A549 (cell line): ENCODE measurements around the gene TAS1R3. TPM values are rescaled to one million over a fixed set of nuclear protein-coding genes. Genes with fewer than 3 reads are reported as not detected.

Experiments
- ATAC-seq, 2 experiments: fragments of 200-7000 bp in 1 of 2; fragments of >200 bp in 1 of 2; cut with Nextera tagmentation in 1 of 2; cut with Tn5 transposase in 1 of 2; 3 replicates each; pipeline versions ENCODE4 v1.8.0 to v1.9.1; 2018 to 2020; ENCODE audit warnings: mild to moderate bottlenecking in 1 of 2, moderate library complexity in 1 of 2
- CTCF ChIA-PET: fragments of 300-600 bp; sonication (Branson Sonifier 250); formaldehyde crosslinking; extraction: SDS; loops from one replicate; lab custom pipeline; 2021; ENCODE audit warnings: antibody characterized with exemption, inconsistent platforms; lab: Yijun Ruan, JAX
- POLR2A ChIA-PET: fragments of 350-600 bp; formaldehyde crosslinking; extraction: SDS; loops from one replicate; lab custom pipeline; 2021; ENCODE audit warnings: antibody characterized with exemption, inconsistent platforms; lab: Yijun Ruan, JAX
- DNase-seq, 2 experiments: peaks; one replicate each; pipeline versions ENCODE4 v3.0.0 to v3.0.0-alpha.2; 2011 to 2016; ENCODE audit warnings: low read depth in 1 of 2, low spot score in 1 of 2
- FAIRE-seq: peaks from 2 replicates; lab custom pipeline; 2011; peaks lifted over from hg19 to GRCh38; lab: Jason Lieb, UNC
- H3K27ac ChIP-seq, 2 experiments: fragments of >200 bp; sonication (Bioruptor Twin); formaldehyde crosslinking; 3 replicates each; pipeline ENCODE4 v1.5.1; 2016 to 2017
- H3K4me1 ChIP-seq: fragments of >200 bp; sonication (Bioruptor Twin); formaldehyde crosslinking; 3 replicates; pipeline ENCODE4 v1.6.1; 2016
- H3K4me2 ChIP-seq: fragments of >200 bp; sonication (Bioruptor Twin); formaldehyde crosslinking; 3 replicates; pipeline ENCODE4 v1.6.1; 2016
- H3K4me3 ChIP-seq: fragments of >200 bp; sonication (Bioruptor Twin); formaldehyde crosslinking; 3 replicates; pipeline ENCODE4 v1.5.1; 2016
- H3K9me3 ChIP-seq: fragments of >200 bp; sonication (Bioruptor Twin); formaldehyde crosslinking; 3 replicates; pipeline ENCODE4 v1.6.1; 2016
- CBX2 ChIP-seq: fragments of 200-600 bp; sonication (generic); IDR thresholded peaks from 2 replicates; pipeline ENCODE4 v1.6.1; 2016; ENCODE audit warnings: low read depth, mild to moderate bottlenecking, borderline replicate concordance
- CEBPB ChIP-seq, 2 experiments: fragments of >200 bp in 1 of 2; sonication (Bioruptor Twin) in 1 of 2; formaldehyde crosslinking in 1 of 2; IDR thresholded peaks; 2 replicates each; pipeline ENCODE4 v1.6.1; 2012 to 2016
- CHD2 ChIP-seq: fragments of 150-350 bp; IDR thresholded peaks from 2 replicates; pipeline ENCODE4 v1.6.1; 2014; ENCODE audit warnings: low read length; ENCODE audit not compliant: partially characterized antibody
- CHD4 ChIP-seq: fragments of 200-600 bp; sonication (generic); IDR thresholded peaks from 2 replicates; pipeline ENCODE4 v1.6.1; 2016; ENCODE audit warnings: antibody characterized with exemption, mild to moderate bottlenecking, borderline replicate concordance
- FOXS1 ChIP-seq: fragments of 250-450 bp; sonication (Bioruptor Pico); IDR thresholded peaks from 2 replicates; pipeline ENCODE4 v1.5.0; 2020; ENCODE audit warnings: mild to moderate bottlenecking, moderate library complexity
- HEYL ChIP-seq: fragments of 250-450 bp; sonication (Bioruptor Pico); IDR thresholded peaks from 2 replicates; pipeline ENCODE4 v1.8.0; 2021; ENCODE audit warnings: mild to moderate bottlenecking, moderate library complexity
- HOXA7 ChIP-seq: fragments of 250-450 bp; sonication (Bioruptor Pico); IDR thresholded peaks from 2 replicates; pipeline ENCODE4 v1.5.0; 2020; ENCODE audit warnings: mild to moderate bottlenecking, moderate library complexity
- HOXB13 ChIP-seq: fragments of 250-450 bp; sonication (Bioruptor Pico); IDR thresholded peaks from 2 replicates; pipeline ENCODE4 v1.5.0; 2020; ENCODE audit warnings: low read depth, mild to moderate bottlenecking, moderate library complexity
- JUNB ChIP-seq: fragments of >200 bp; sonication (Bioruptor Twin); formaldehyde crosslinking; IDR thresholded peaks from 2 replicates; pipeline ENCODE4 v1.6.1; 2016
- KDM5A ChIP-seq: fragments of 200-600 bp; sonication (generic); IDR thresholded peaks from 2 replicates; pipeline ENCODE4 v1.6.1; 2016; ENCODE audit warnings: antibody characterized with exemption, mild to moderate bottlenecking
- MAZ ChIP-seq: fragments of 150-350 bp; IDR thresholded peaks from 2 replicates; pipeline ENCODE4 v1.6.1; 2014; ENCODE audit warnings: antibody characterized with exemption, low read depth, low read length, borderline replicate concordance
- NR3C1 ChIP-seq: fragments of >200 bp; sonication (Bioruptor Twin); formaldehyde crosslinking; IDR thresholded peaks from 3 replicates; pipeline ENCODE4 v1.6.1; 2017
- POLR2AphosphoS2 ChIP-seq: conservative IDR thresholded peaks from 2 replicates; pipeline ENCODE4 v1.6.1; 2012; ENCODE audit warnings: low read length, improper control_type of control experiment, inconsistent platforms
- RCOR1 ChIP-seq: fragments of 150-350 bp; IDR thresholded peaks from 2 replicates; pipeline ENCODE4 v1.6.1; 2014; ENCODE audit warnings: antibody characterized with exemption, low read length, low read depth
- SMC3 ChIP-seq: fragments of >200 bp; sonication (Bioruptor Twin); formaldehyde crosslinking; IDR thresholded peaks from 3 replicates; pipeline ENCODE4 v1.6.1; 2018; ENCODE audit warnings: inconsistent platforms
- TFCP2L1 ChIP-seq: fragments of 250-450 bp; sonication (Bioruptor Pico); IDR thresholded peaks from 2 replicates; pipeline ENCODE4 v1.5.0; 2021; ENCODE audit warnings: mild to moderate bottlenecking
- TP53 ChIP-seq: fragments of 250-450 bp; sonication (Bioruptor Pico); IDR thresholded peaks from 2 replicates; pipeline ENCODE4 v1.5.0; 2021; ENCODE audit warnings: mild to moderate bottlenecking, moderate library complexity
- ZC3H11A ChIP-seq: fragments of 450-650 bp; IDR thresholded peaks from 2 replicates; pipeline ENCODE4 v1.6.1; 2014; ENCODE audit warnings: antibody characterized with exemption, mild to moderate bottlenecking
- ZFP36 ChIP-seq: fragments of 450-650 bp; IDR thresholded peaks from 2 replicates; pipeline ENCODE4 v1.6.1; 2014; ENCODE audit warnings: borderline replicate concordance; ENCODE audit not compliant: partially characterized antibody
- ZNF302 ChIP-seq: fragments of 250-450 bp; sonication (Bioruptor Pico); IDR thresholded peaks from 2 replicates; pipeline ENCODE4 v1.9.0; 2021; ENCODE audit warnings: inconsistent platforms, mild to moderate bottlenecking, moderate library complexity
- WGBS: methylation state at CpG from one replicate; pipeline ENCODE4 v1.1.6; 2017; ENCODE audit errors: missing lambda C conversion rate; 5-methylcytosine and 5-hydroxymethylcytosine counted together
- polyA plus RNA-seq, 4 experiments: library from polyadenylated mRNA; depleted of rRNA in 3 of 4; stranded (reverse); fragments of >200 nt; fragmentation: RNase III in 1 of 4; extraction: RNeasy Plus Mini Kit Qiagen cat#74134 plus additional on column Dnase treatment in 1 of 4; gene quantifications; 2 replicates in 3 of 4; 3 replicates in 1 of 4; pipeline ENCODE4 v1.2.3, GENCODE V29; 2011 to 2017
- TF ChIP-seq, protein P1 (sequence below): IDR thresholded peaks from 2 replicates; pipeline ENCODE4 v1.6.1; 2012; ENCODE audit warnings: low read depth, borderline replicate concordance
- TF ChIP-seq, protein P2 (sequence below): IDR thresholded peaks from 2 replicates; pipeline ENCODE4 v1.6.1; 2012
- TF ChIP-seq, protein P3 (sequence below): fragments of >200 bp; sonication (Bioruptor Twin); formaldehyde crosslinking; IDR thresholded peaks from 3 replicates; pipeline ENCODE4 v1.5.1; 2016
- TF ChIP-seq, protein P4 (sequence below): fragments of 250-450 bp; sonication (Bioruptor Pico); IDR thresholded peaks from 2 replicates; pipeline ENCODE4 v1.5.0; 2021; ENCODE audit warnings: mild to moderate bottlenecking, moderate library complexity, borderline replicate concordance

TAS1R3 gene
- polyA plus RNA-seq, 2 of the 4 experiments (the other 2 are of a cell fraction): 0.05 to 0.15 TPM

DNA sequence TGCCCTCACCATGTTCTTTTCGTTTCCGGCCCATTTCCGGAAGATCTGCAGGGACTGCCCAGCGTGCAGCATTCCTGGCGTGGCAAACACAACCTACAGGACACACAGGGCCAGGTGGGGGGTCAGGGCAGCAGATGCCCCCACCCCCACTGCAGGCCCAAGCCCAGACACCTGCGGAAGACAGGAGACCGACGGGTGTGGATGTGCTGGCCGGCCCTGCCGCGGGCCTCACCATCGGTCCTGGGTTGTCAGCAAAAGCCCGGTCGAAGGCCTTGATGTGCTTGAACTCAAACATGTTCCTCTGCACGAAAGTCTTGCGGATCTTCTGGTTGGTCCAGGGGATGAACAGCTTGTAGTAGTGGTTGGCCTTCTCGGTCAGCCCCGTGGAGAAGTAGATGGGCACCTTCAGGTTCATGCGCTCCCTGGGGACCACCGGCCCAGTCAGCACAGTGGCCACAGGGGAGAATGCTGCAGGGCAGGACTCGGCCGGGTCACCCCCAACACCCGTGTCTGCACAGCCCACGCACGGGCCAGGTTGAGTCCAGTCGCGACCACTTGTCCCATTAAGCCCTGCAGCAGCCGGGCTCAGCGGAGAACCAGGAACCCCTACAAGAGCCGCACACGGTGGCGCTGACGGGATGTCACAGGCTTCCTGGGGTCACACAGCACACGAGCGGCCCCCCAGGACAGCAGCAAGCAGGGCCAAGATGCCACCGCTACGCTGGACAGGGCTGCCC, 17.4 kb upstream of the TAS1R3 start:
- Histone ChIP-seq H3K9me3 (no peaks in the 10 kb centered on the region), H3K27ac (no peak overlapping the region), H3K4me2 (no peak overlapping the region), H3K4me1 (peaks cover 22% of the 10 kb centered on the region), H3K4me3 (no peak overlapping the region)
- WGBS: 87% methylated on average over 29 of the region's 37 CpGs
- ChIA-PET CTCF (interaction anchor here (0.7 kb wide), 1 partner anchor 312 kb away, joined by 3 read pairs; no protein-coding TSS in a partner anchor), POLR2A (no interaction called here)
- TF ChIP-seq CHD2 (no peak), HOXB13 (CRISPR knock-in tag) (no peak), JUNB (no peak), MAZ (no peak), KDM5A (no peak), NR3C1 (no peak), SMC3 (no peak), HEYL (CRISPR knock-in tag) (no peak)
- TF ChIP-seq, protein P1, sequence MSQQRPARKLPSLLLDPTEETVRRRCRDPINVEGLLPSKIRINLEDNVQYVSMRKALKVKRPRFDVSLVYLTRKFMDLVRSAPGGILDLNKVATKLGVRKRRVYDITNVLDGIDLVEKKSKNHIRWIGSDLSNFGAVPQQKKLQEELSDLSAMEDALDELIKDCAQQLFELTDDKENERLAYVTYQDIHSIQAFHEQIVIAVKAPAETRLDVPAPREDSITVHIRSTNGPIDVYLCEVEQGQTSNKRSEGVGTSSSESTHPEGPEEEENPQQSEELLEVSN: no peak
- ATAC-seq: no peak
- no peak for DNase-seq
- FAIRE-seq: no peak

DNA sequence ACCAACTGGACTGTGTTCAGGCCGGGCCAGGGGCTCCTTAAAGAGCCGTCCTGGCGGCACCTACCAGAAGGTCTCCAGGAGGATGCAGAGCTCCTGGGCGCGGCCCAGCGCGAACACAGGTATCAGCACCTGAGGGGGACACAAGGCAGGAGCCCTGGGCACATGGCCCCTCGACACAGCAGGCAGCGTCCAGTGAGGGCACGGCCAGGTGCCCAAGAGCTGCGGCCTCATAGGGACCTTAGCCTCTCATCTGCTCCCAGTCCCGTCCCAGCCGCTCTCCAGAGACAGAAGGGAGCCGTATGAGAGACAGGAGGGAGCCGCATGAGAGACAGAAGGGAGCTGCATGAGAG, 16.9 kb upstream of the TAS1R3 start:
- CTCF ChIA-PET: interaction anchor here (0.7 kb wide), 1 partner anchor 312 kb away, joined by 3 read pairs; no protein-coding TSS in a partner anchor

More for the DNA sequence above, 16.9 kb upstream of the TAS1R3 start:
- Histone ChIP-seq H3K4me1 (peaks cover 28% of the 10 kb centered on the region), H3K4me2 (no peak overlapping the region), H3K9me3 (no peaks in the 10 kb centered on the region), H3K4me3 (no peak overlapping the region), H3K27ac (no peak overlapping the region)
- ATAC-seq (no peak), FAIRE-seq (no peak), DNase-seq (no peak)
- 91% methylated on average over 6 of the region's 15 CpGs for WGBS
- POLR2A ChIA-PET: no interaction called here
- TF ChIP-seq ZFP36: no peak
- TF ChIP-seq, protein P2, sequence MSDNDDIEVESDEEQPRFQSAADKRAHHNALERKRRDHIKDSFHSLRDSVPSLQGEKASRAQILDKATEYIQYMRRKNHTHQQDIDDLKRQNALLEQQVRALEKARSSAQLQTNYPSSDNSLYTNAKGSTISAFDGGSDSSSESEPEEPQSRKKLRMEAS: no peak
- no peak for TF ChIP-seq CHD4
- TF ChIP-seq, protein P3, sequence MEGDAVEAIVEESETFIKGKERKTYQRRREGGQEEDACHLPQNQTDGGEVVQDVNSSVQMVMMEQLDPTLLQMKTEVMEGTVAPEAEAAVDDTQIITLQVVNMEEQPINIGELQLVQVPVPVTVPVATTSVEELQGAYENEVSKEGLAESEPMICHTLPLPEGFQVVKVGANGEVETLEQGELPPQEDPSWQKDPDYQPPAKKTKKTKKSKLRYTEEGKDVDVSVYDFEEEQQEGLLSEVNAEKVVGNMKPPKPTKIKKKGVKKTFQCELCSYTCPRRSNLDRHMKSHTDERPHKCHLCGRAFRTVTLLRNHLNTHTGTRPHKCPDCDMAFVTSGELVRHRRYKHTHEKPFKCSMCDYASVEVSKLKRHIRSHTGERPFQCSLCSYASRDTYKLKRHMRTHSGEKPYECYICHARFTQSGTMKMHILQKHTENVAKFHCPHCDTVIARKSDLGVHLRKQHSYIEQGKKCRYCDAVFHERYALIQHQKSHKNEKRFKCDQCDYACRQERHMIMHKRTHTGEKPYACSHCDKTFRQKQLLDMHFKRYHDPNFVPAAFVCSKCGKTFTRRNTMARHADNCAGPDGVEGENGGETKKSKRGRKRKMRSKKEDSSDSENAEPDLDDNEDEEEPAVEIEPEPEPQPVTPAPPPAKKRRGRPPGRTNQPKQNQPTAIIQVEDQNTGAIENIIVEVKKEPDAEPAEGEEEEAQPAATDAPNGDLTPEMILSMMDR: no peak
- TF ChIP-seq HOXB13 (CRISPR knock-in tag): no peak
- TF ChIP-seq NR3C1: no peak
- no peak for TF ChIP-seq KDM5A
- no peak for TF ChIP-seq CHD2
- TF ChIP-seq ZC3H11A: no peak
- no peak for TF ChIP-seq CEBPB (IDR thresholded peaks at IDR 0.05)
- TF ChIP-seq FOXS1: no peak
- TF ChIP-seq JUNB: no peak
- TF ChIP-seq CBX2: no peak
- TF ChIP-seq HOXA7: no peak
- TF ChIP-seq ZNF302 (CRISPR knock-in tag): no peak
- no peak for TF ChIP-seq TP53 (CRISPR knock-in tag)
- no peak for TF ChIP-seq POLR2AphosphoS2
- TF ChIP-seq, protein P4, sequence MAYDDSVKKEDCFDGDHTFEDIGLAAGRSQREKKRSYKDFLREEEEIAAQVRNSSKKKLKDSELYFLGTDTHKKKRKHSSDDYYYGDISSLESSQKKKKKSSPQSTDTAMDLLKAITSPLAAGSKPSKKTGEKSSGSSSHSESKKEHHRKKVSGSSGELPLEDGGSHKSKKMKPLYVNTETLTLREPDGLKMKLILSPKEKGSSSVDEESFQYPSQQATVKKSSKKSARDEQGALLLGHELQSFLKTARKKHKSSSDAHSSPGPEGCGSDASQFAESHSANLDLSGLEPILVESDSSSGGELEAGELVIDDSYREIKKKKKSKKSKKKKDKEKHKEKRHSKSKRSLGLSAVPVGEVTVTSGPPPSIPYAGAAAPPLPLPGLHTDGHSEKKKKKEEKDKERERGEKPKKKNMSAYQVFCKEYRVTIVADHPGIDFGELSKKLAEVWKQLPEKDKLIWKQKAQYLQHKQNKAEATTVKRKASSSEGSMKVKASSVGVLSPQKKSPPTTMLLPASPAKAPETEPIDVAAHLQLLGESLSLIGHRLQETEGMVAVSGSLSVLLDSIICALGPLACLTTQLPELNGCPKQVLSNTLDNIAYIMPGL (CRISPR knock-in tag): no peak
- no peak for TF ChIP-seq TFCP2L1 (CRISPR knock-in tag)
- TF ChIP-seq RCOR1: no peak
